GM21515 (cell line): ENCODE data around the gene CCBE1.
"Not testable (repeated sequence)": the region's sequence is repeated elsewhere in the genome, so short reads cannot be mapped to it uniquely, and the experiment has no call there.

Source experiments
- ATAC-seq: cut with Tn5 transposase; IDR thresholded peaks from one replicate; pipeline ENCODE4 v1.9.1; 2021; ENCODE audit not compliant: unreplicated experiment

CCBE1 gene

GRCh38 chr18:59658941-59659340, 38.3 kb downstream of the CCBE1 start:
- ATAC-seq = no peak

GRCh38 chr18:59657012-59657411, 40.2 kb downstream of the CCBE1 start:
- no peak for ATAC-seq

- ATAC-seq = no peak
Observed at GRCh38 chr18:59656373-59656887, 40.8 kb downstream of the CCBE1 start.

- no peak for ATAC-seq
Observed at GRCh38 chr18:59655676-59656075, 41.5 kb downstream of the CCBE1 start.

GRCh38 chr18:59651071-59651470, 46.2 kb downstream of the CCBE1 start:
- no peak for ATAC-seq

GRCh38 chr18:59650266-59650820, 46.9 kb downstream of the CCBE1 start:
- no peak for ATAC-seq

GRCh38 chr18:59649591-59649990, 47.6 kb downstream of the CCBE1 start:
- no peak for ATAC-seq

GRCh38 chr18:59648469-59648868, 48.8 kb downstream of the CCBE1 start:
- not testable (repeated sequence) for ATAC-seq

- no peak for ATAC-seq
Observed at GRCh38 chr18:59646963-59647307, 50.3 kb downstream of the CCBE1 start.

- ATAC-seq = no peak
Observed at GRCh38 chr18:59646228-59646962, 50.8 kb downstream of the CCBE1 start.

GRCh38 chr18:59643740-59644139, 53.5 kb downstream of the CCBE1 start:
- no peak for ATAC-seq

- no peak for ATAC-seq
Observed at GRCh38 chr18:59640721-59641120, 56.5 kb downstream of the CCBE1 start.

- no peak for ATAC-seq
Observed at GRCh38 chr18:59639821-59640220, 57.4 kb downstream of the CCBE1 start.

- no peak for ATAC-seq
Observed at GRCh38 chr18:59639136-59639535, 58.1 kb downstream of the CCBE1 start.

- no peak for ATAC-seq
Observed at GRCh38 chr18:59633961-59634485, 63.2 kb downstream of the CCBE1 start.

- no peak for ATAC-seq
Observed at GRCh38 chr18:59633317-59633716, 63.9 kb downstream of the CCBE1 start.

GRCh38 chr18:59631583-59632181, 65.5 kb downstream of the CCBE1 start:
- ATAC-seq = no peak

- no peak for ATAC-seq
Observed at GRCh38 chr18:59629894-59630293, 67.3 kb downstream of the CCBE1 start.

GRCh38 chr18:59628995-59629394, 68.2 kb downstream of the CCBE1 start:
- ATAC-seq = no peak

GRCh38 chr18:59627414-59627813, 69.8 kb downstream of the CCBE1 start:
- ATAC-seq = no peak

GRCh38 chr18:59624369-59624765, 72.9 kb downstream of the CCBE1 start:
- ATAC-seq = no peak
